Measurements from ENCODE around the gene G6PC3.
"Not testable (repeated sequence)": the region's sequence is repeated elsewhere in the genome, so short reads cannot be mapped to it uniquely, and the experiment has no call there.

Gene G6PC3

DNA sequence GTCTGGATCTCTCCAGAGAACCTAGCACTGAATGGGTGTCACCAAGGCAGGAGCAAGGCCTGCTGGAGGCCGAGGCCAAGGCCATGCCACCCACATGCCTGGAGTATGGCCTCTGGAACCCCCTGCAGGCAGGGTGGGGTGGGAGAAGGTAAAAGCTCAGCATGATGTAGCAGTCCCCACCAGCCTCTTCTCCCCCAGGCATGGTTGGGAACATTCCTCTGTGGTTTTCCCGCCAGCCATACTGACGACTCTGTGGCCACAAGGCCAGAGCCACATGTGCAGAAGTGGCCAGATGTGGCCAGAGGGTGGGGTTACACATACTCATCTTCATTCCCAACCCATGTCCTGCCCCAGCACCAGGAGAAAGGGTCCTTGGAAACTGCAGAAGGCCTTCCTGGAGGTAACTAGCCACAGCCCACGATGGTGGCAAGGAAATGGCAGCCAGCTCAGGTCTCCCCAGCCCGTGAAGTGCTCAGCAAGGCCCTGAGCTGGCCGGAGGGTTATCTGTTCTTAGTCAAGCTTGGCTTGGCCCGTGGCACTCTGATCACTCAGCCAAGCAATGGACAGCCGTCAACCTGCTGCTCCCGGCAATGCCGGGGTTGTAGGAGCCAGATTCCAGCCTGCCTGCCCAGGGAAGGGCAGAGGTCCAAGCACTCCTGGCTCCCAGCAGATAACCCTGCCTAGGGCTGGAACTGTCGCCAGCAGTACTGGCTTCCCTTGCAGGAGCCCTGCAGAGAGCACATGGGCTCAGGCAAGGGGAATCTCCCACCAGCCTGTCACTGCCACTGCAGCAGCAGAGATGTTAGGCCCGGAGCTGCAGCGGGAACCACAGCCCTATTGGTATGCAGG lies 26.8 kb downstream of the G6PC3 start:
- TF ChIP-seq, protein P1, sequence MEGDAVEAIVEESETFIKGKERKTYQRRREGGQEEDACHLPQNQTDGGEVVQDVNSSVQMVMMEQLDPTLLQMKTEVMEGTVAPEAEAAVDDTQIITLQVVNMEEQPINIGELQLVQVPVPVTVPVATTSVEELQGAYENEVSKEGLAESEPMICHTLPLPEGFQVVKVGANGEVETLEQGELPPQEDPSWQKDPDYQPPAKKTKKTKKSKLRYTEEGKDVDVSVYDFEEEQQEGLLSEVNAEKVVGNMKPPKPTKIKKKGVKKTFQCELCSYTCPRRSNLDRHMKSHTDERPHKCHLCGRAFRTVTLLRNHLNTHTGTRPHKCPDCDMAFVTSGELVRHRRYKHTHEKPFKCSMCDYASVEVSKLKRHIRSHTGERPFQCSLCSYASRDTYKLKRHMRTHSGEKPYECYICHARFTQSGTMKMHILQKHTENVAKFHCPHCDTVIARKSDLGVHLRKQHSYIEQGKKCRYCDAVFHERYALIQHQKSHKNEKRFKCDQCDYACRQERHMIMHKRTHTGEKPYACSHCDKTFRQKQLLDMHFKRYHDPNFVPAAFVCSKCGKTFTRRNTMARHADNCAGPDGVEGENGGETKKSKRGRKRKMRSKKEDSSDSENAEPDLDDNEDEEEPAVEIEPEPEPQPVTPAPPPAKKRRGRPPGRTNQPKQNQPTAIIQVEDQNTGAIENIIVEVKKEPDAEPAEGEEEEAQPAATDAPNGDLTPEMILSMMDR (conservative IDR thresholded peaks at IDR 0.05; ENCODE audit: low read depth, low read length) = no peak
- DNase-seq (ENCODE audit: low read depth) = peak; percentile 78
- H3K4me3 ChIP-seq (ENCODE audit: low read depth, low read length) = no peak overlapping the region

DNA sequence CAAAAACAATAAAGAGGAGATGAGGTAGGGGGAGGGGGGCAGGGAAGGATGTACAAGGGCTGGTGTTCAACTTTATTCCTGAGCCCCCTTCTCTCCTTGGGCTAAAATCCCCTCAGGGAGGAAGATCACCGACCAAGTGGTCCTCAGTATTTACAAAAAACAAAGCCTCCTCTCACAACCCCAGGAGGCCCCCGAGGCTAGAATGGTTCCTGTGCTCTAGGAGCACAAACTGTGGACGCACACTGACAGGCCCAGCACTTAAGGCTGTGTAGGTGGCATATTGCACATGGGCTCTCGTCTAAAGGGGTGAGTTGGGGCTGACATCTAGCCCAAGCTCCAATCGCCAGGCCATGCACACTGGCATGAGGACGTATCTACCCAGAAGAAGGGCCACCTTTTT lies 31.3 kb downstream of the G6PC3 start:
- not testable (repeated sequence) for DNase-seq (ENCODE audit: low read depth); H3K4me3 ChIP-seq (ENCODE audit: low read depth, low read length)

DNA sequence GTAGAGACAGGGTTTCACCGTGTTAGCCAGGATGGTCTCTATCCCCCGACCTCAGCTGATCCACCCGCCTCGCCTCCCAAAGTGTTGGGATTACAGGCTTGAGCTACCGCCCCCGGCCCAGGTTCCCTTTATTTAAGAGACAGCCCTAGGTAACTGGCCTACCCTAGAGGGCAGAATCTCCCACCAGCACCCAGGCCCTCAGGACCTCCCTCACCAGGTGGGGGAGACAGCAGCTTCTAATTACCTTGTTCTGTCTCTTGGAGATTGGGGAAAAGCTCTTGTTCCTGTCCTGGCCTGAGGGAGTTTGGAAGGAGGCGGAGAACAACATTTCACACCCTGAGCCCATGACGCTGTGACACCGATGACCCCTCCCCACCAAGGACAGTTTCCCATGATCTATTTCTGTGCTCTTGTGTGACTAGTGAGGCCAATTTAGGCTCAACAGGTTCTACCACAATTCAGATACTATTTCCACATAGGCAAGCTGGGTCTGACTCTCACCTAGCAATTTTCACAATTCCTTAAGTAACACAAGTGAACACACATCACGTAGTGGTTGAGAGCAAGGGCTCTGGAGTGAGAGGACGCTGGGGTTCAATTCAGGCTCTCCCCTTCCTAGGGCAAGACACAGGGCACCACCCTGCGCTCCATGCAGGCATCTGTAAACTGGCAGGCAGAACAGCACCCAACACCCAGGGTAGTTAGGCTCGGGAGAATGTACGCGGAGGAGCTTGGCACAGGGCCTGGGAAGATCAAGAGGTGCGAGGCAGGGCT lies 32.5 kb downstream of the G6PC3 start:
- TF ChIP-seq, protein P1 (conservative IDR thresholded peaks at IDR 0.05; ENCODE audit: low read depth, low read length) = no peak
- no peak overlapping the region for H3K4me3 ChIP-seq (ENCODE audit: low read depth, low read length)
- DNase-seq (ENCODE audit: low read depth) = no peak

DNA sequence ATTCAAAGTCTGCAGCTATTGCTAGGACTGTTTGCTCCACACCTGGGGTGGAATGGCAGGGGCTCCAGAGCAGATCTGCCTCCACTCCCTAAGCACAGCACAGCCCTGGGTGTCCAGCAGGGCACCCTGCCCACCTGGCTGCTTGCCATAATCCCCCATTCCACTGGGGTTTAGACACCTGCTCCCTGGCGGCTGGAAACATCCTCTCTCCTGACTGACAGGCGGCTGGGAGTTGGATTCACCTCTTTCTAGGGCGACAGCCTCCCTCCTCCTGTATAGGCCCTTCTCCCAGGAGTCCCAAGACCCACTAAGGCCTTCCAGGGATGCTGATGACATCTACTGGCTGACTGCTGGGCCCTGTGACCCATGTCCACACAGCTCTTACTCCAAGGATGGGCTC lies 34.9 kb downstream of the G6PC3 start:
- H3K4me3 ChIP-seq (ENCODE audit: low read depth, low read length) = no peak overlapping the region
- no peak for DNase-seq (ENCODE audit: low read depth)
- TF ChIP-seq, protein P1 (conservative IDR thresholded peaks at IDR 0.05; ENCODE audit: low read depth, low read length) = no peak

DNA sequence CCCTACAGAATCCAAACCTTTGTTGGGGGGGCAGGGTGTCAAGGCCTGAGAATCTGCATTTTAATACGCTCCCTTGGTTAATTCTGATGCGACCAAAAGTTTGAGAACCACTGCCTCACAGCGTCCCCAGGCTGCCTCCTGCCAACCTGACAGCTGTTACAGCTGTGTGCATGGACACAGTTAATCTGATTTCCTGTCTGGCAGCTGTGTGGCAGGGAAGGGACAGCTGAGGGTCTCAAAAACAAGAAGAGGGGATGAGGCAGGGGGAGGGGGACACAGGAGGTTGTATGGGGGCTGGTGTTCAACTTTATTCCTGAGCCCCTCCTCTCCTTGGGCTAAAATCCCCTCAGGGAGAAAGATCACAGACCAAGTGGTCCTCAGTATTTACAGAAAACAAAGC lies 35.4 kb downstream of the G6PC3 start:
- no peak for DNase-seq (ENCODE audit: low read depth)

DNA sequence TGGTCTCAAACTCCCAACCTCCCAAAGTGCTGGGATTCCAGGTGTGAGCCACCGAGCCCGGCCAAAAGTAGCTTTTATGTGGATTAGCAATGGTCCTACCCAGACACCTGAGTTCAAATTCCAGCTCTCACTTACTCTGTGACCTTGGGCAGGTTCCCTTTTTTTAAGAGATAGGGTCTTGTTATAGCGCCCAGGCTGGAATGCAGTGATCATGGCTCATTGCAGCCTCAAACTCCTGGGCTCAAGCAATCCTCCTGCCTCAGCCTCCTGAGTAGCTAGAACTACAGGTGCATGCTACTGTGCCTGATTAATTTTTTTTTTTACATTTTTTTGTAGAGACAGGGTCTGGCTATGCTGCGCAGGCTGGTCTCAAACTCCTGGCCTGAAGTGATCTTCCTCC lies 36.3 kb downstream of the G6PC3 start:
- no peak overlapping the region for H3K4me3 ChIP-seq (ENCODE audit: low read depth, low read length)
- TF ChIP-seq, protein P1 (conservative IDR thresholded peaks at IDR 0.05; ENCODE audit: low read depth, low read length) = no peak
- no peak for DNase-seq (ENCODE audit: low read depth)

More for the DNA sequence above, 35.4 kb downstream of the G6PC3 start:
- H3K4me3 ChIP-seq (ENCODE audit: low read depth, low read length) = no peak overlapping the region
- TF ChIP-seq, protein P1 (conservative IDR thresholded peaks at IDR 0.05; ENCODE audit: low read depth, low read length) = no peak

DNA sequence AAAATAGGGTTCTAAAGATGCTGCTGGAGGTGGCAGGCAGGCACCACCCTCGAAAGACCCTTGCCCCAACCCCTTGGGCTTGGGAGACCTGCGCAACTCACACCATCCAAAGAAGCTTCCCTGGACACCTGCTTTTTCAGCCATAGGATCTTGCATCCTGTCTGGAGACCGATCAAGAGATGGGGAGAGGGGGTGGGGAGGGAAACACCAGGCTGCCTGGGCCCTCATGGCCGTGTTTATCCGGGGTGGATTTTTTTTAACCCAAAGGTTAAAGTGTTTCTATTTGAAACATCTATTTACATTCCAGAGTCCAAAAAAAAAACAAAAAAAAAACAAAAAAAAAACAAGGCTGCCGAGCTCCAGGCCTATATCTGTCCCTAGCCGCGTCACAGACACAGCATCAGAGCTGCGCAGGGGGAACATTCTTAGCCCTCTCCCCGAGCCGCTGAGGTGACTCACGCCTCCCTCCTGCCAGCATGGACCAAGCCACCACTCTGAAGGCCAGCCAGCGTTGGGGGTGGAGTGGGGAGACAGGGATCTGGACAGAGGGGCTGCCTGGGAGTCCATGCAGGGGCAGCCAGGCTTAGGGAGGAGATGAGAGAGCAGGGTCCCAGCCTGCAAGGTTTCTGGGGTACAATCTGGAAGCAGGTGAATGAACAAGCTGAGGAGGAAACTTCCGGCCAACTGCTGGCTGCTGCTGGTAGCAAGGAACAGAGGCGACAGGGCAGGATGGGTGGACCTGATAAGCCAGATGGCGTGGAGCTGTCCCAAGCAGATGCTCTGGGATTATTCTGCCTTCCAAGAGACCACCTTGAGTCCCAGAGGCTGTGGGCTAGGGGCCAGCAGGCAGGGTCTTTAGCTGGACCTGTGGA lies 38.1 kb downstream of the G6PC3 start:
- H3K4me3 ChIP-seq (ENCODE audit: low read depth, low read length) = no peak overlapping the region
- TF ChIP-seq, protein P1 (conservative IDR thresholded peaks at IDR 0.05; ENCODE audit: low read depth, low read length) = no peak
- DNase-seq (ENCODE audit: low read depth) = peak; percentile 98

Measured in choroid plexus epithelial cell (primary cell).